HEK293 (cell line): Measurements from ENCODE around the gene PHACTR1.

ENCODE experiments used
- CTCF ChIA-PET: fragments of 350-600 bp; formaldehyde crosslinking; extraction: SDS; loops from one replicate; lab custom pipeline; 2021; ENCODE audit warnings: antibody characterized with exemption; lab: Yijun Ruan, JAX
- POLR2A ChIA-PET: fragments of 300-600 bp; formaldehyde crosslinking; extraction: SDS; loops from one replicate; lab custom pipeline; 2020; ENCODE audit warnings: antibody characterized with exemption, inconsistent platforms; lab: Yijun Ruan, JAX
- H3K27ac ChIP-seq: fragments of 200-500 bp; sonication (Bioruptor generic); 2 replicates; pipeline ENCODE4 v1.5.1; 2014; ENCODE audit warnings: low read depth, low read length, control low read depth, inconsistent platforms; ENCODE audit errors: extremely low read depth
- H3K36me3 ChIP-seq, 2 experiments: fragments of 200-500 bp in 1 of 2; sonication (Bioruptor generic) in 1 of 2; 1 replicate in 1 of 2; 2 replicates in 1 of 2; pipeline ENCODE4 v1.5.1; 2014 to 2017; ENCODE audit warnings: inconsistent platforms in 2 of 2, low read length in 2 of 2; ENCODE audit not compliant: control insufficient read depth in 2 of 2, insufficient read depth in 1 of 2
- H3K4me1 ChIP-seq: fragments of 200-500 bp; sonication (Bioruptor generic); 2 replicates; pipeline ENCODE4 v1.5.1; 2014; ENCODE audit warnings: mild to moderate bottlenecking, low read length, inconsistent platforms; ENCODE audit not compliant: control insufficient read depth, insufficient read depth
- H3K4me3 ChIP-seq: 2 replicates; pipeline ENCODE4 v1.5.1; 2011; ENCODE audit warnings: low read depth, mild to moderate bottlenecking, control low read depth, low read length, moderate library complexity
- H3K9me3 ChIP-seq: fragments of 200-500 bp; sonication (Bioruptor generic); 2 replicates; pipeline ENCODE4 v1.5.1; 2014; ENCODE audit warnings: low read depth, low read length, inconsistent platforms; ENCODE audit not compliant: control insufficient read depth, insufficient read depth
- BCL6B ChIP-seq: fragments of 450-650 bp; formaldehyde crosslinking; IDR thresholded peaks from 2 replicates; pipeline ENCODE4 v1.5.1; 2017; ENCODE audit warnings: missing biosample characterization, missing genetic modification characterization
- GLIS1 ChIP-seq: fragments of 450-650 bp; formaldehyde crosslinking; IDR thresholded peaks from 2 replicates; pipeline ENCODE4 v1.5.1; 2016; ENCODE audit warnings: missing biosample characterization, missing genetic modification characterization
- HIC1 ChIP-seq: fragments of 450-650 bp; formaldehyde crosslinking; IDR thresholded peaks from 2 replicates; pipeline ENCODE4 v1.5.1; 2016; ENCODE audit warnings: missing biosample characterization, missing genetic modification characterization
- KLF9 ChIP-seq: fragments of 450-650 bp; formaldehyde crosslinking; IDR thresholded peaks from 2 replicates; pipeline ENCODE4 v1.5.1; 2016; ENCODE audit warnings: missing biosample characterization, missing genetic modification characterization, low read depth
- MEIS1 ChIP-seq: sonication (generic); formaldehyde crosslinking; IDR thresholded peaks from 2 replicates; pipeline ENCODE4 v1.8.1; 2022; ENCODE audit warnings: missing genetic modification reagents, mild to moderate bottlenecking, borderline replicate concordance
- PATZ1 ChIP-seq: fragments of 450-650 bp; formaldehyde crosslinking; IDR thresholded peaks from 2 replicates; pipeline ENCODE4 v1.5.1; 2016; ENCODE audit warnings: missing biosample characterization, missing genetic modification characterization
- REST ChIP-seq: fragments of 450-650 bp; formaldehyde crosslinking; IDR thresholded peaks from 2 replicates; pipeline ENCODE4 v1.5.1; 2016; ENCODE audit warnings: missing biosample characterization, missing genetic modification characterization
- ZBTB26 ChIP-seq: fragments of 450-650 bp; formaldehyde crosslinking; optimal IDR thresholded peaks from 2 replicates; pipeline ENCODE3; 2016; ENCODE audit warnings: missing biosample characterization, mild to moderate bottlenecking, missing genetic modification characterization
- ZBTB6 ChIP-seq: fragments of 450-650 bp; formaldehyde crosslinking; IDR thresholded peaks from 2 replicates; pipeline ENCODE4 v1.5.1; 2017; ENCODE audit warnings: missing biosample characterization, missing genetic modification characterization
- ZNF10 ChIP-seq: fragments of 450-650 bp; formaldehyde crosslinking; IDR thresholded peaks from 2 replicates; pipeline ENCODE4 v1.5.1; 2017; ENCODE audit warnings: missing biosample characterization, missing genetic modification characterization
- ZNF19 ChIP-seq: fragments of 450-650 bp; formaldehyde crosslinking; IDR thresholded peaks from 2 replicates; pipeline ENCODE4; 2016; ENCODE audit warnings: missing biosample characterization, missing genetic modification characterization, low read depth
- ZNF2 ChIP-seq: fragments of 450-650 bp; formaldehyde crosslinking; IDR thresholded peaks from 2 replicates; pipeline ENCODE4 v1.5.1; 2016; ENCODE audit warnings: missing biosample characterization, missing genetic modification characterization
- ZNF366 ChIP-seq: fragments of 450-650 bp; formaldehyde crosslinking; conservative IDR thresholded peaks from 2 replicates; pipeline ENCODE4 v1.5.1; 2016; ENCODE audit warnings: missing biosample characterization, missing genetic modification characterization
- ZNF530 ChIP-seq: fragments of 450-650 bp; formaldehyde crosslinking; IDR thresholded peaks from 2 replicates; pipeline ENCODE4 v1.5.1; 2016; ENCODE audit warnings: low read depth, missing biosample characterization, missing genetic modification characterization
- ZNF580 ChIP-seq: fragments of 450-650 bp; formaldehyde crosslinking; IDR thresholded peaks from 2 replicates; pipeline ENCODE4 v1.5.1; 2016; ENCODE audit warnings: missing biosample characterization, missing genetic modification characterization
- ZNF629 ChIP-seq: fragments of 450-650 bp; formaldehyde crosslinking; IDR thresholded peaks from 2 replicates; pipeline ENCODE4 v1.5.1; 2017; ENCODE audit warnings: missing biosample characterization, missing genetic modification characterization
- ZNF664 ChIP-seq: fragments of 450-650 bp; formaldehyde crosslinking; IDR thresholded peaks from 2 replicates; pipeline ENCODE4 v1.5.1; 2016; ENCODE audit warnings: missing biosample characterization, missing genetic modification characterization
- ZNF768 ChIP-seq: fragments of 450-650 bp; formaldehyde crosslinking; IDR thresholded peaks from 2 replicates; pipeline ENCODE4 v1.5.1; 2018; ENCODE audit warnings: missing biosample characterization, mild to moderate bottlenecking, missing genetic modification characterization
- ZNF792 ChIP-seq: fragments of 450-650 bp; formaldehyde crosslinking; IDR thresholded peaks from 2 replicates; pipeline ENCODE4 v1.5.1; 2016; ENCODE audit warnings: missing biosample characterization, missing genetic modification characterization

The PHACTR1 gene

GRCh38 chr6:12990162-12990561 is 273.6 kb downstream of the PHACTR1 start:
- no peak overlapping the region for H3K4me3 ChIP-seq
- no peaks in the 10 kb centered on the region for H3K9me3 ChIP-seq
- TF ChIP-seq ZBTB26: no peak
- TF ChIP-seq ZNF366 (tag by site-specific recombination): no peak
- no peak for TF ChIP-seq BCL6B (tag by site-specific recombination)
- TF ChIP-seq ZNF2 (tag by site-specific recombination): no peak
- no peak for TF ChIP-seq ZNF10 (tag by site-specific recombination)
- no peak for TF ChIP-seq PATZ1 (tag by site-specific recombination)
- no peak for TF ChIP-seq HIC1 (tag by site-specific recombination)
- TF ChIP-seq MEIS1: no peak
- no peak for TF ChIP-seq GLIS1 (tag by site-specific recombination)
- TF ChIP-seq ZNF629: no peak
- no peak for TF ChIP-seq ZNF19 (tag by site-specific recombination)
- no peak for TF ChIP-seq ZNF530
- no peak for TF ChIP-seq REST
- TF ChIP-seq, all 188 proteins: peak for 0
- Histone ChIP-seq H3K27ac (no peak overlapping the region), H3K4me1 (no peaks in the 10 kb centered on the region), H3K36me3 (no peaks in the 10 kb centered on the region)
- ChIA-PET POLR2A (no interaction called here), CTCF (interaction anchor here (0.5 to 1.0 kb wide), 2 partner anchors 79 to 80 kb away, joined by 3 read pairs; no protein-coding TSS in a partner anchor)

- no peaks in the 10 kb centered on the region for H3K9me3 ChIP-seq
- H3K4me1 ChIP-seq: no peaks in the 10 kb centered on the region
- no peak overlapping the region for H3K27ac ChIP-seq
- H3K4me3 ChIP-seq: no peak overlapping the region
- POLR2A ChIA-PET: no interaction called here
- H3K36me3 ChIP-seq: no peaks in the 10 kb centered on the region
- CTCF ChIA-PET: no interaction called here
- TF ChIP-seq KLF9 (tag by site-specific recombination) (no peak), ZNF580 (no peak), ZNF664 (tag by site-specific recombination) (no peak), ZNF792 (no peak), ZNF768 (no peak), ZNF366 (tag by site-specific recombination) (no peak), ZBTB6 (tag by site-specific recombination) (no peak), PATZ1 (tag by site-specific recombination) (no peak)
Observed at GRCh38 chr6:12991435-12991834, 274.9 kb downstream of the PHACTR1 start.
